Umbilical cord (tissue), 2 donors: ENCODE results near the gene ASTN1. TPM values are rescaled to one million over a fixed set of nuclear protein-coding genes. Genes with fewer than 3 reads are reported as not detected.
A peak's percentile ranks its signal among the peaks of the same experiment; 100 is the strongest.

Source experiments
- DNase-seq: peaks from one replicate; pipeline ENCODE4 v3.0.0-alpha.2; 2015; ENCODE audit warnings: low spot score
- total RNA-seq: library from RNA; depleted of rRNA; stranded (reverse); fragments of >200 nt; gene quantifications from one replicate; pipeline ENCODE4 v1.2.3, GENCODE V29; 2014; ENCODE audit warnings: low replicate concordance; ENCODE audit not compliant: insufficient read depth

The ASTN1 gene
- total RNA-seq = 5.8 TPM

- peak; percentile 50 for DNase-seq
Observed at GRCh38 chr1:177164380-177165068, at the start of gene ASTN1. Gene ASTN1 (minus strand): TSS chr1:177164712. CDS start chr1:177164676, 36 bp downstream.

GRCh38 chr1:177211231-177211630 lies 46.7 kb upstream of the ASTN1 start:
- no peak for DNase-seq

- no peak for DNase-seq
Observed at GRCh38 chr1:177210071-177210470, 45.6 kb upstream of the ASTN1 start.

- DNase-seq = peak; percentile 91
Observed at GRCh38 chr1:177209357-177209756, 44.8 kb upstream of the ASTN1 start.

GRCh38 chr1:177208920-177209319 lies 44.4 kb upstream of the ASTN1 start:
- DNase-seq = no peak

GRCh38 chr1:177206831-177207355 lies 42.4 kb upstream of the ASTN1 start:
- DNase-seq = no peak

GRCh38 chr1:177200290-177200689 lies 35.8 kb upstream of the ASTN1 start:
- DNase-seq = no peak

- no peak for DNase-seq
Observed at GRCh38 chr1:177198243-177198642, 33.7 kb upstream of the ASTN1 start.

- DNase-seq = no peak
Observed at GRCh38 chr1:177190308-177190970, 25.9 kb upstream of the ASTN1 start.

GRCh38 chr1:177186639-177187038 lies 22.1 kb upstream of the ASTN1 start:
- DNase-seq = no peak

GRCh38 chr1:177185209-177185608 lies 20.7 kb upstream of the ASTN1 start:
- no peak for DNase-seq

GRCh38 chr1:177183836-177184235 lies 19.3 kb upstream of the ASTN1 start:
- DNase-seq = no peak

GRCh38 chr1:177181631-177182291 lies 17.2 kb upstream of the ASTN1 start:
- DNase-seq = peak; percentile 78

- no peak for DNase-seq
Observed at GRCh38 chr1:177181280-177181630, 16.7 kb upstream of the ASTN1 start.

- DNase-seq = peak; percentile 49
Observed at GRCh38 chr1:177174921-177175634, 10.6 kb upstream of the ASTN1 start.

- DNase-seq = no peak
Observed at GRCh38 chr1:177173976-177174375, 9.5 kb upstream of the ASTN1 start.

GRCh38 chr1:177172866-177173265 lies 8.4 kb upstream of the ASTN1 start:
- DNase-seq = no peak

- DNase-seq = no peak
Observed at GRCh38 chr1:177172272-177172671, 7.8 kb upstream of the ASTN1 start.

GRCh38 chr1:177171536-177172123 lies 7.1 kb upstream of the ASTN1 start:
- DNase-seq = no peak

- DNase-seq = peak; percentile 74
Observed at GRCh38 chr1:177170756-177171535, 6.4 kb upstream of the ASTN1 start, which contains the start of gene BRINP2. Gene BRINP2 (plus strand): TSS chr1:177170958. CDS start chr1:177229877, 58,919 bp downstream.

GRCh38 chr1:177165069-177165439 lies 542 bp upstream of the ASTN1 start:
- no peak for DNase-seq
